Activated naive CD4-positive, alpha-beta T cell treated with anti-CD3 and anti-CD28 coated beads, Interleukin-2, amount 50 U/mL, for 24 hours (primary cell): Measurements from ENCODE around the gene FGR.
"Not testable (repeated sequence)": the region's sequence is repeated elsewhere in the genome, so short reads cannot be mapped to it uniquely, and the experiment has no call there.

ENCODE experiments used
- H3K27ac Mint-ChIP-seq: one replicate; pipeline ENCODE4 v1.8.0; 2021; ENCODE audit warnings: mild to moderate bottlenecking, mixed read lengths
- H3K27me3 Mint-ChIP-seq: one replicate; pipeline ENCODE4 v1.8.0; 2021; ENCODE audit warnings: mixed read lengths
- H3K36me3 Mint-ChIP-seq: one replicate; pipeline ENCODE4 v1.8.0; 2021; ENCODE audit warnings: mixed read lengths
- H3K4me1 Mint-ChIP-seq: one replicate; pipeline ENCODE4 v1.8.0; 2021; ENCODE audit warnings: mixed read lengths
- H3K4me3 Mint-ChIP-seq: one replicate; pipeline ENCODE4 v1.8.0; 2021; ENCODE audit warnings: mild to moderate bottlenecking, mixed read lengths
- H3K9me3 Mint-ChIP-seq: one replicate; pipeline ENCODE4 v1.8.0; 2021; ENCODE audit warnings: mixed read lengths

Gene FGR

DNA sequence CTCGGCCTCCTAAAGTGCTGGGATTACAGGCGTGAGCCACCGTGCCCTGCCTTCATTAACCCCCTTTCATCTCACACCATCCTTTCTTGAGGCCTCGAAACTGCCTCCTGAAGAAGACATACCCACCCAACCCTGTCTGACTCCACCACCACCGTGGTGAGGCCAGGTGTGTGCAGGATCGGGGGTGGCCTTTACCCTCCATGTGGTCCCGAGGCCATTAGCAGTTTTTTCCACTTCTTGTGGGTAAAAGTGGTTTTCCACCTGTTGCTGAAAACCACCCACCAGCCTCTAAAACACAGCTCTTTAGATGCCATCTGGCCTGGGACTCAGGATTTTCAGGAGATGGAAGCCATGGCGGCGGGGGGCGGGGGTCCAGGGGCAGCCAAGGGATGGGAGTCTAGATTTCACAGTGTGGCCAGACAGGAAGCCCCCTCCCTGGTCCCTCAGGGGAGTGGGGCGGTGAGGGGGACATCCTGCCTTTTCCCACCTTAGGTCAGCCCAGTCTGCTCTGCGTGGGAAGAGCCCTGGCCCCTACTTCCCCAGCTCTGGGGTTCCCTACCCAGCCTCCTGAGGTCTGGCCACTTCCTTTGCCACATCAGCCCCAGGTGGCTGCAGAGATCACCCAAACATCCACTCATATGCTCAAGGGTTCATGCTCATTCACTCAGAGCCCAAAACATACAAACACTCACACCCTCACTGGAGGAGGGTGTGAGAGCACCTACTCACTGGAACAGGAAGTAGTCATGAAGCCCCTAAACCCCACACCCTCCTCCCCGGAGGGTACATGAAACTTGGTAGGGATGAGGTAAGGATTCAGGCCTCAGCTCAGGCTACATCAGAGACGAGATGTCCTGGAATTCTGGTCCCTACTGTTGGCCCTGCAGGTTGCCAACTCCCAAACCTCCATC lies 2.3 kb downstream of the FGR start:
- Mint-ChIP-seq H3K27ac (peak overlapping the region; percentile 90), H3K36me3 (no peaks in the 10 kb centered on the region), H3K4me3 (peak overlapping the region; percentile 76), H3K9me3 (no peaks in the 10 kb centered on the region), H3K4me1 (peaks cover 70% of the 10 kb centered on the region), H3K27me3 (no peaks in the 10 kb centered on the region)

DNA sequence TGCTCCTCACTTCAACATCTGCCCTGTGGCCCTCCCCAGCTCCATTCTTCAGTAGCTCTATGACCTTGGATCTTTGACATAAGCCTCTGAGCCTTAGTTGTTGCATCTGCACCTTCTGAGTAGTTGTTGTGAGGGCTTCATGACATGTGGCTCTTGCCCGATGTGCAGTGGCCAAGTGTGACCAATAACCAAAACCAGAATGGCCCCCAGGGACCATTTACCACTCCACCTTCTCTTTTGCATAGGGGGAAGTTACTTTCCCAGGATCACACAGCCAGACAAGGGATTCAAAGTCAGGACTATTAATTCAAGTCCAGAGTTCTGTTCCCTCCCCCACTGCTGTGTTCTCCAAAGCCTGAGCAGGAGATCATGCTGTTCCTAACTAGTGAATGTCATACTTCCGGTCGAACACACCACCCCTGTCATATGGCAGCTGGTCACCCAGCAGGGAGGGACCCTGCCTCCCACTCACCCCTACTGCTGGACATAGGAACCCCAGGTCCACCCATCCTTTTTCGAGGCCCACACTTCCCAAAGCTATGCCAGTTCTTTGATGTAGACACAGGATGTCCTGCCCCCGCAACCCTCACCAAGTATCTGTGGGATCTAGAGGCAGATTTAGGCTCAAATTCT lies 4.0 kb downstream of the FGR start:
- H3K4me1 Mint-ChIP-seq: peaks cover 67% of the 10 kb centered on the region
- H3K27ac Mint-ChIP-seq: no peak overlapping the region
- no peak overlapping the region for H3K4me3 Mint-ChIP-seq
- no peaks in the 10 kb centered on the region for H3K9me3 Mint-ChIP-seq
- no peaks in the 10 kb centered on the region for H3K36me3 Mint-ChIP-seq
- no peaks in the 10 kb centered on the region for H3K27me3 Mint-ChIP-seq

GRCh38 chr1:27628712-27629111 lies 6.3 kb downstream of the FGR start:
- no peaks in the 10 kb centered on the region for H3K9me3 Mint-ChIP-seq
- H3K4me1 Mint-ChIP-seq: peaks cover 55% of the 10 kb centered on the region
- no peaks in the 10 kb centered on the region for H3K36me3 Mint-ChIP-seq
- no peaks in the 10 kb centered on the region for H3K27me3 Mint-ChIP-seq
- H3K4me3 Mint-ChIP-seq: no peak overlapping the region
- peak overlapping the region; percentile 84 for H3K27ac Mint-ChIP-seq

DNA sequence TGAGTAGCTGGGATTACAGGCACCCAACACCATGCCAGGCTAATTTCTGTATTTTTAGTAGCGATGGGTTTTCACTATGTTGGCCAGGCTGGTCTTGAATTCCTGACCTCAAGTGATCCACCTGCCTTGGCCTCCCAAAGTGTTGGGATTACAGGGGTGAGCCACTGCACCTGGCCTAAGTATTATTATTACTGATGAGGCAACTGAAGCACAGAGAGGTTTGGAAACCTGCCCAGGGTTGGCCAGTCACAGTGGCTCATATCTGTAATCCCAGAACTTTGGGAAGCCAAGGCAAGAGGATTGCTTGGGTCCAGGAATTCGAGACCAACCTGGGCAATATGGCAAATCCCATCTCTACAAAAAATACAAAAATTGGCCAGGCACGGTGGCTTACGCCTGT lies 7.3 kb downstream of the FGR start:
- not testable (repeated sequence) for H3K27ac Mint-ChIP-seq

GRCh38 chr1:27627061-27627460 lies 7.9 kb downstream of the FGR start:
- H3K4me3 Mint-ChIP-seq: no peak overlapping the region
- no peaks in the 10 kb centered on the region for H3K36me3 Mint-ChIP-seq
- no peaks in the 10 kb centered on the region for H3K9me3 Mint-ChIP-seq
- peak overlapping the region; percentile 4 for H3K27ac Mint-ChIP-seq
- H3K4me1 Mint-ChIP-seq: peaks cover 45% of the 10 kb centered on the region
- H3K27me3 Mint-ChIP-seq: no peaks in the 10 kb centered on the region

More for the DNA sequence above, 7.3 kb downstream of the FGR start:
- H3K27me3 Mint-ChIP-seq, H3K4me3 Mint-ChIP-seq, H3K9me3 Mint-ChIP-seq, H3K36me3 Mint-ChIP-seq: not testable (repeated sequence)
- H3K4me1 Mint-ChIP-seq: peaks cover 52% of the 10 kb centered on the region

DNA sequence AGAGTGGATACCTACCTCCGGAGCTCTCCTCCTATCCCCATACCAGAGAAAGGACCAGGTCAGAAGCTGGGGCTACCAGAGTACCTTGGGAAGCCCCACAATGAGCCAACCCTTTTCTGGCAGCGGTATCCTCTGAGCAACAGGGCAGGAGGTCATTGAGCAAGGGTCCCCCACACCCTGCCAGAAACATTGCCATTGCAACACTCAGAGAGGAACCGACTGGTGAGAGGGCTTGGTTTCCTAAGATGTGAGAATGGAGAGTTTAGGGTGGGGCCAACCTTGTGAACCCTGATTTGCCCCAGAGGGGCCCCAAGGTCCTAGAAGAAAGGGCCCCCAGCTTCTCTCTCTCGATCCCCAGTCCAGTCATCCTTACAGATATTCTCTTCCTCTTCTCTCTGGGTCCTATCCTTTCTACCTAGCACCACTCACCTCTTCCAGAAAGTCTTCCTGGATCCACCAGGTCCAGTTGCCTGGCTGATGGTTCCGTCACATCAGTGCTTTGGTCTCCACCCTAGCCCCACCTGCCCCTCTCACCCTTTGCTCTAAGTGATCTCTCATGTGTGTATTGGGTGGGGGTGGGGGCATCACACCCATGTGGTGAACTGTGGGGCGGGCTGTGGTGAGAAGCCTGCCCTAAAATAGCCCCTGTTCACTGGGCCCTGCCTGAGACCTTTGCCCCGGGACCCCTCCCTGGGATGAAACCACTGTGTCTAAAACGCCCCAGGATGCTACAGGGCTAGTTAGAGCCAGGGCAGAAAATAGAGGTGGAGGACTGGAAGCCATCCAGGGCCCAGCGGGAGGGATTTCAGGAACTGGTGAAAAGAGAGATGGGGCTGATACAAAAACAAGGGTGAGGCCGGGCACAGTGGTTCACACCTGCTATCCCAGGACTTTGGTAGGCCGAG lies 8.7 kb downstream of the FGR start:
- H3K9me3 Mint-ChIP-seq: no peaks in the 10 kb centered on the region
- H3K4me1 Mint-ChIP-seq: peaks cover 38% of the 10 kb centered on the region
- no peaks in the 10 kb centered on the region for H3K27me3 Mint-ChIP-seq
- H3K36me3 Mint-ChIP-seq: no peaks in the 10 kb centered on the region
- peak overlapping the region; percentile 32 for H3K27ac Mint-ChIP-seq
- H3K4me3 Mint-ChIP-seq: peak overlapping the region; percentile 83

DNA sequence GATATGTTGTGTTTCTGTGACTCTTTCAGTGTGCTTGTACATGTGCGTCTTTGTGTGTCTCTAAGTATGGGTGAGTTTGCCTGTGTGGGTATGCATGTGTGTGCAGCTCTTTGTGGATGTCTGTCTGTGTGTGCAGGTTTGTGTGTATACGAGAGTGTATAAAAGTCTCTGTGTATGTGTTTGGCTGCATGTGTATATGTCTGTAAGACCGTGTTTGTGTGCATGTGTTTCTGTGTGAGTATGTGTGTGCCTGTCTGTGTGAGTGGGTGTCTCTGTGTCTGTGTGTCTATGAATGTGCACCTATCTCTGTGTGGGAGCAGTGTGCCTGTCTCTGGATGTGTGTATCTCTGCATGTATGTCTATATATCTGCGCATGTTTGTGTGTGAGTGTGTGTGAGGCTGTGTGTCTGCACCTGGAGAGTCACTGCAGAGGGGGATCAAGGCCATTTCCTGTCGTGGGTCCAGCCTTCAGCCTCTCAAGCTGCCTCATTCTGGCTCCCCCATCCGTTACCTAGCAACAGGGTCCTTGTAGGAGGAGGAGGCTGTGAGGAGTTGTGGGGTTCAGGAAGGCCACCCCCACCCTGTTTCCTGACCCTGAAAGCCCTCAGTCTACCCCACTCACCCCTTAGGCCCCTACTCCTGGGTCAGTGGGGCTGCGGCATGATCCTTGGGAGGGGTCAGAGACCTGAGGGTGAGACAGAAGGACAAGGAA lies 10.4 kb downstream of the FGR start:
- H3K9me3 Mint-ChIP-seq: no peaks in the 10 kb centered on the region
- no peak overlapping the region for H3K27ac Mint-ChIP-seq
- H3K4me3 Mint-ChIP-seq: no peak overlapping the region
- no peaks in the 10 kb centered on the region for H3K27me3 Mint-ChIP-seq
- H3K36me3 Mint-ChIP-seq: no peaks in the 10 kb centered on the region
- H3K4me1 Mint-ChIP-seq: peaks cover 32% of the 10 kb centered on the region

GRCh38 chr1:27623327-27624212 lies 11.4 kb downstream of the FGR start:
- no peaks in the 10 kb centered on the region for H3K9me3 Mint-ChIP-seq
- no peaks in the 10 kb centered on the region for H3K36me3 Mint-ChIP-seq
- H3K4me3 Mint-ChIP-seq: no peak overlapping the region
- H3K27me3 Mint-ChIP-seq: no peaks in the 10 kb centered on the region
- H3K27ac Mint-ChIP-seq: no peak overlapping the region
- peaks cover 31% of the 10 kb centered on the region for H3K4me1 Mint-ChIP-seq

GRCh38 chr1:27622828-27623227 lies 12.2 kb downstream of the FGR start:
- Mint-ChIP-seq H3K36me3 (no peaks in the 10 kb centered on the region), H3K4me3 (no peak overlapping the region), H3K4me1 (peaks cover 38% of the 10 kb centered on the region), H3K27me3 (no peaks in the 10 kb centered on the region), H3K9me3 (no peaks in the 10 kb centered on the region), H3K27ac (no peak overlapping the region)

GRCh38 chr1:27621051-27621920 lies 13.7 kb downstream of the FGR start:
- H3K9me3 Mint-ChIP-seq: no peaks in the 10 kb centered on the region
- H3K36me3 Mint-ChIP-seq: no peaks in the 10 kb centered on the region
- H3K4me3 Mint-ChIP-seq: no peak overlapping the region
- H3K27ac Mint-ChIP-seq: no peak overlapping the region
- H3K4me1 Mint-ChIP-seq: peaks cover 47% of the 10 kb centered on the region
- H3K27me3 Mint-ChIP-seq: no peaks in the 10 kb centered on the region

GRCh38 chr1:27619782-27620438 lies 15.1 kb downstream of the FGR start:
- Mint-ChIP-seq H3K4me1 (peaks cover 53% of the 10 kb centered on the region), H3K27ac (peak overlapping the region; percentile 80)
- H3K36me3 Mint-ChIP-seq, H3K4me3 Mint-ChIP-seq, H3K9me3 Mint-ChIP-seq, H3K27me3 Mint-ChIP-seq: not testable (repeated sequence)

GRCh38 chr1:27618341-27619082 lies 16.5 kb downstream of the FGR start:
- Mint-ChIP-seq H3K27ac (peak overlapping the region; percentile 89), H3K4me1 (peaks cover 64% of the 10 kb centered on the region), H3K4me3 (peak overlapping the region; percentile 66), H3K36me3 (no peaks in the 10 kb centered on the region), H3K27me3 (no peaks in the 10 kb centered on the region), H3K9me3 (no peaks in the 10 kb centered on the region)

GRCh38 chr1:27617420-27617819 lies 17.6 kb downstream of the FGR start:
- Mint-ChIP-seq H3K36me3 (no peaks in the 10 kb centered on the region), H3K4me3 (peak overlapping the region; percentile 12), H3K27ac (peak overlapping the region; percentile 89), H3K4me1 (peaks cover 64% of the 10 kb centered on the region), H3K9me3 (no peaks in the 10 kb centered on the region), H3K27me3 (no peaks in the 10 kb centered on the region)
